GM12878 (cell line): ENCODE results near the gene ZNF416. TPM values are rescaled to one million over a fixed set of nuclear protein-coding genes. Genes with fewer than 3 reads are reported as not detected.

Experiments used
- BHLHE40 ChIP-seq, 2 experiments: fragments of 450-650 bp in 1 of 2; IDR thresholded peaks; 2 replicates each; pipeline ENCODE4 v1.6.1; 2011 to 2017; ENCODE audit warnings: low read depth in 2 of 2, borderline replicate concordance in 1 of 2, improper control_type of control experiment in 1 of 2, low read length in 1 of 2, mild to moderate bottlenecking in 1 of 2
- GABPA ChIP-seq: IDR thresholded peaks from 2 replicates; pipeline ENCODE4 v1.6.1; 2014; ENCODE audit warnings: antibody characterized with exemption, low read depth, mild to moderate bottlenecking, inconsistent platforms
- JUND ChIP-seq: IDR thresholded peaks from 2 replicates; pipeline ENCODE4 v1.6.1; 2012; ENCODE audit warnings: low read depth, mild to moderate bottlenecking, low read length, improper control_type of control experiment, moderate library complexity
- KAT2A ChIP-seq: conservative IDR thresholded peaks from 2 replicates; pipeline ENCODE4 v1.6.1; 2011; ENCODE audit warnings: low read depth, low read length; ENCODE audit not compliant: control insufficient read depth
- MYB ChIP-seq: fragments of 150-350 bp; IDR thresholded peaks from 2 replicates; pipeline ENCODE4 v1.6.1; 2014; ENCODE audit warnings: mild to moderate bottlenecking, low read depth, low read length, borderline replicate concordance
- NFIC ChIP-seq: IDR thresholded peaks from 2 replicates; pipeline ENCODE4 v1.6.1; 2012; ENCODE audit warnings: low read depth, mild to moderate bottlenecking, inconsistent platforms, low read length, moderate library complexity
- NR2C2 ChIP-seq: IDR thresholded peaks from 2 replicates; pipeline ENCODE4 v1.6.1; 2011; ENCODE audit warnings: borderline replicate concordance, low read depth; ENCODE audit not compliant: control insufficient read depth, insufficient read length
- PAX5 ChIP-seq: IDR thresholded peaks from 2 replicates; pipeline ENCODE4 v1.6.1; 2011; ENCODE audit warnings: low read depth, low read length, borderline replicate concordance
- RAD51 ChIP-seq: fragments of 450-650 bp; IDR thresholded peaks from 2 replicates; pipeline ENCODE4 v1.6.1; 2016; ENCODE audit warnings: moderate library complexity, mild to moderate bottlenecking, inconsistent platforms
- RB1 ChIP-seq: fragments of 450-650 bp; formaldehyde crosslinking; IDR thresholded peaks from 2 replicates; pipeline ENCODE4 v1.6.1; 2017; ENCODE audit warnings: mild to moderate bottlenecking, borderline replicate concordance
- SMARCA5 ChIP-seq: fragments of 450-650 bp; IDR thresholded peaks from 2 replicates; pipeline ENCODE4 v1.6.1; 2017; ENCODE audit warnings: mild to moderate bottlenecking
- SREBF1 ChIP-seq: IDR thresholded peaks from 2 replicates; pipeline ENCODE4 v1.6.1; 2012; ENCODE audit warnings: mild to moderate bottlenecking, low read length
- SREBF2 ChIP-seq: IDR thresholded peaks from 2 replicates; pipeline ENCODE4 v1.6.1; 2012; ENCODE audit warnings: mild to moderate bottlenecking, low read length
- STAT3 ChIP-seq: IDR thresholded peaks from 2 replicates; pipeline ENCODE4 v1.6.1; 2011; ENCODE audit warnings: low read depth, low read length, improper control_type of control experiment
- TCF7 ChIP-seq: IDR thresholded peaks from 2 replicates; pipeline ENCODE4 v1.6.1; 2014; ENCODE audit warnings: antibody characterized with exemption, borderline replicate concordance
- YY1 ChIP-seq: IDR thresholded peaks from 2 replicates; pipeline ENCODE4 v1.6.1; 2011; ENCODE audit warnings: low read depth, mild to moderate bottlenecking, low read length
- ZNF207 ChIP-seq: fragments of 450-650 bp; IDR thresholded peaks from 2 replicates; pipeline ENCODE4 v1.6.1; 2014; ENCODE audit warnings: antibody characterized with exemption, mild to moderate bottlenecking, borderline replicate concordance
- polyA plus RNA-seq, 11 experiments: library from polyadenylated mRNA; depleted of rRNA in 4 of 11; unstranded in 6 of 11; stranded (reverse) in 5 of 11; fragments of >200 nt; fragmentation: Nextera tagmentation in 4 of 11; fragmentation: Illumina TruSeq in 1 of 11; extraction: Ambion mirVana in 4 of 11; extraction: Trizol in 1 of 11; gene quantifications; 1 replicate in 1 of 11; 2 replicates in 10 of 11; pipeline versions ENCODE4 v1.2.1 to v1.2.3, GENCODE V29; 2011 to 2016; ENCODE audit warnings: inconsistent platforms in 2 of 11, missing spikeins in 2 of 11, low read depth in 1 of 11
- total RNA-seq, 4 experiments: library from RNA; depleted of rRNA in 3 of 4; stranded (reverse); fragments of >200 nt in 3 of 4; fragmentation: Illumina TruSeq in 1 of 4; extraction: Trizol in 1 of 4; gene quantifications; 2 replicates each; pipeline versions ENCODE4 v1.2.1 to v1.2.3, GENCODE V29; 2013 to 2021
- TF ChIP-seq, protein P1 (sequence below): IDR thresholded peaks from 2 replicates; pipeline ENCODE4 v1.6.1; 2012; ENCODE audit warnings: mild to moderate bottlenecking, low read depth, low read length
- TF ChIP-seq, protein P2 (sequence below): fragments of 450-650 bp; IDR thresholded peaks from 2 replicates; pipeline ENCODE4 v1.6.1; 2016; ENCODE audit warnings: mild to moderate bottlenecking
- TF ChIP-seq, protein P3 (sequence below): fragments of 150-350 bp; IDR thresholded peaks from 2 replicates; pipeline ENCODE4 v1.6.1; 2016; ENCODE audit warnings: low read depth, low read length
- TF ChIP-seq, protein P4 (sequence below): IDR thresholded peaks from 2 replicates; pipeline ENCODE4 v1.6.1; 2011; ENCODE audit warnings: mild to moderate bottlenecking, low read depth, low read length, moderate library complexity; ENCODE audit not compliant: insufficient replicate concordance

The ZNF416 gene
- total and polyA plus RNA-seq, 10 of the 15 experiments (the other 5 are each of a cell fraction or from before 2014, with no cell fraction given): 1.2 to 5.4 (median 4.7) TPM

DNA sequence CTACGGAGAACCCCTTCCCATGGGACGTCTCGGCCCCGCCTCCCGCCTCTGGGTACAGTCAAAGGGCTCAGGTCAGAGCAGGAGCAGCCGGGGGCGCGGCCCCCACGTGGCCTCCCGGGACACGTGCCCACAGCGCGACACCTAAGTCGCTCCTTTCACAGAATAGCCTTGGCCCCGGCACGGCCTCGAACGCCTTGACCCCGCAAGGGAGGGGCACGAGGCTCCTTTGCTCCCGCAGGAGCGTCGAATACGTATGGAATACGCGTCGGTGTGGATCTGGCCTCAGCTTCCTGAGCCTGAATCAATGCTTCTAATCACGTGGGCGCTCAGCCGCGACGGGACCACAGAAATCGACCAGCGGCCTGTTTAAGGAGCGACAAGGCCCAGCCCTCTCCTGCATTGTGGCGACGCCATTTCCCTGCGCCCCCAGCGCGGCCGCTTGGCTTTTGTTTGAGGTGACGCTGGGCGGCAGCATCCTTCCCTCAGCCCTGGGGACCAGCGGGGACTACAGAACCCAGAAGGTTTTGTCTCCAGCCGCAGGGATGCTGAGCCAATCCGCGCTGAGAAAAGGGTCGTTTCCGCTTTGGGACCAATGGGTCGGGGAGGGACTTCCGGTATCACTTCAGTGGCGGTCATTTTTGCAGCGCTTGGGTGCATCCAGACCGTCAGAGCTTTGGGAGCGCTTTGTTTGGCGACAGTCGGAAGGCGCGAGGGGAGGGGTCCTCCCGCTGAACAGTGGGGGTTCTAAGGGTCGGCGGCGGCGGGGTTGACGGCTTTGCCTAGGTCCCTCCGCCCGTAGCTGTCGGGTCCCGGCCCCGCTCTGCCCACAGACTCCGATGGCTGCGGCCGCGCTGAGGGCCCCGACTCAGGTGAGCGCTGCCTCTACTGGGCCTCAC, 5.1 kb upstream of the ZNF416 start, which contains the start of gene ZIK1 (continued):
- TF ChIP-seq NR2C2 (no peak), RAD51 (no peak), MYB (no peak), SREBF1 (no peak), ZNF207 (no peak), TCF7 (no peak), JUND (no peak), SMARCA5 (no peak), SREBF2 (no peak), KAT2A (no peak), GABPA (peak; percentile 94), YY1 (peak; percentile 80), NFIC (no peak), PAX5 (peak; percentile 79; the same call in 1 of the 2 replicates), STAT3 (no peak), RB1 (no peak), BHLHE40 (IDR thresholded peaks at IDR 0.05; ENCODE audit: borderline replicate concordance in 1 of 2, low read depth in 2 of 2, low read length in 1 of 2) (0 out of 4 replicates have a peak, but pooled peaks of 1 of the 2 experiments have one; percentile 22)
- TF ChIP-seq, protein P1, sequence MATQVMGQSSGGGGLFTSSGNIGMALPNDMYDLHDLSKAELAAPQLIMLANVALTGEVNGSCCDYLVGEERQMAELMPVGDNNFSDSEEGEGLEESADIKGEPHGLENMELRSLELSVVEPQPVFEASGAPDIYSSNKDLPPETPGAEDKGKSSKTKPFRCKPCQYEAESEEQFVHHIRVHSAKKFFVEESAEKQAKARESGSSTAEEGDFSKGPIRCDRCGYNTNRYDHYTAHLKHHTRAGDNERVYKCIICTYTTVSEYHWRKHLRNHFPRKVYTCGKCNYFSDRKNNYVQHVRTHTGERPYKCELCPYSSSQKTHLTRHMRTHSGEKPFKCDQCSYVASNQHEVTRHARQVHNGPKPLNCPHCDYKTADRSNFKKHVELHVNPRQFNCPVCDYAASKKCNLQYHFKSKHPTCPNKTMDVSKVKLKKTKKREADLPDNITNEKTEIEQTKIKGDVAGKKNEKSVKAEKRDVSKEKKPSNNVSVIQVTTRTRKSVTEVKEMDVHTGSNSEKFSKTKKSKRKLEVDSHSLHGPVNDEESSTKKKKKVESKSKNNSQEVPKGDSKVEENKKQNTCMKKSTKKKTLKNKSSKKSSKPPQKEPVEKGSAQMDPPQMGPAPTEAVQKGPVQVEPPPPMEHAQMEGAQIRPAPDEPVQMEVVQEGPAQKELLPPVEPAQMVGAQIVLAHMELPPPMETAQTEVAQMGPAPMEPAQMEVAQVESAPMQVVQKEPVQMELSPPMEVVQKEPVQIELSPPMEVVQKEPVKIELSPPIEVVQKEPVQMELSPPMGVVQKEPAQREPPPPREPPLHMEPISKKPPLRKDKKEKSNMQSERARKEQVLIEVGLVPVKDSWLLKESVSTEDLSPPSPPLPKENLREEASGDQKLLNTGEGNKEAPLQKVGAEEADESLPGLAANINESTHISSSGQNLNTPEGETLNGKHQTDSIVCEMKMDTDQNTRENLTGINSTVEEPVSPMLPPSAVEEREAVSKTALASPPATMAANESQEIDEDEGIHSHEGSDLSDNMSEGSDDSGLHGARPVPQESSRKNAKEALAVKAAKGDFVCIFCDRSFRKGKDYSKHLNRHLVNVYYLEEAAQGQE: no peak
- TF ChIP-seq, protein P2, sequence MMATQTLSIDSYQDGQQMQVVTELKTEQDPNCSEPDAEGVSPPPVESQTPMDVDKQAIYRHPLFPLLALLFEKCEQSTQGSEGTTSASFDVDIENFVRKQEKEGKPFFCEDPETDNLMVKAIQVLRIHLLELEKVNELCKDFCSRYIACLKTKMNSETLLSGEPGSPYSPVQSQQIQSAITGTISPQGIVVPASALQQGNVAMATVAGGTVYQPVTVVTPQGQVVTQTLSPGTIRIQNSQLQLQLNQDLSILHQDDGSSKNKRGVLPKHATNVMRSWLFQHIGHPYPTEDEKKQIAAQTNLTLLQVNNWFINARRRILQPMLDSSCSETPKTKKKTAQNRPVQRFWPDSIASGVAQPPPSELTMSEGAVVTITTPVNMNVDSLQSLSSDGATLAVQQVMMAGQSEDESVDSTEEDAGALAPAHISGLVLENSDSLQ: 0 out of 2 replicates have a peak, but pooled peaks have one; percentile 15
- TF ChIP-seq, protein P3, sequence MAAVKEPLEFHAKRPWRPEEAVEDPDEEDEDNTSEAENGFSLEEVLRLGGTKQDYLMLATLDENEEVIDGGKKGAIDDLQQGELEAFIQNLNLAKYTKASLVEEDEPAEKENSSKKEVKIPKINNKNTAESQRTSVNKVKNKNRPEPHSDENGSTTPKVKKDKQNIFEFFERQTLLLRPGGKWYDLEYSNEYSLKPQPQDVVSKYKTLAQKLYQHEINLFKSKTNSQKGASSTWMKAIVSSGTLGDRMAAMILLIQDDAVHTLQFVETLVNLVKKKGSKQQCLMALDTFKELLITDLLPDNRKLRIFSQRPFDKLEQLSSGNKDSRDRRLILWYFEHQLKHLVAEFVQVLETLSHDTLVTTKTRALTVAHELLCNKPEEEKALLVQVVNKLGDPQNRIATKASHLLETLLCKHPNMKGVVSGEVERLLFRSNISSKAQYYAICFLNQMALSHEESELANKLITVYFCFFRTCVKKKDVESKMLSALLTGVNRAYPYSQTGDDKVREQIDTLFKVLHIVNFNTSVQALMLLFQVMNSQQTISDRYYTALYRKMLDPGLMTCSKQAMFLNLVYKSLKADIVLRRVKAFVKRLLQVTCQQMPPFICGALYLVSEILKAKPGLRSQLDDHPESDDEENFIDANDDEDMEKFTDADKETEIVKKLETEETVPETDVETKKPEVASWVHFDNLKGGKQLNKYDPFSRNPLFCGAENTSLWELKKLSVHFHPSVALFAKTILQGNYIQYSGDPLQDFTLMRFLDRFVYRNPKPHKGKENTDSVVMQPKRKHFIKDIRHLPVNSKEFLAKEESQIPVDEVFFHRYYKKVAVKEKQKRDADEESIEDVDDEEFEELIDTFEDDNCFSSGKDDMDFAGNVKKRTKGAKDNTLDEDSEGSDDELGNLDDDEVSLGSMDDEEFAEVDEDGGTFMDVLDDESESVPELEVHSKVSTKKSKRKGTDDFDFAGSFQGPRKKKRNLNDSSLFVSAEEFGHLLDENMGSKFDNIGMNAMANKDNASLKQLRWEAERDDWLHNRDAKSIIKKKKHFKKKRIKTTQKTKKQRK: 0 out of 2 replicates have a peak, but pooled peaks have one; percentile 17
- TF ChIP-seq, protein P4, sequence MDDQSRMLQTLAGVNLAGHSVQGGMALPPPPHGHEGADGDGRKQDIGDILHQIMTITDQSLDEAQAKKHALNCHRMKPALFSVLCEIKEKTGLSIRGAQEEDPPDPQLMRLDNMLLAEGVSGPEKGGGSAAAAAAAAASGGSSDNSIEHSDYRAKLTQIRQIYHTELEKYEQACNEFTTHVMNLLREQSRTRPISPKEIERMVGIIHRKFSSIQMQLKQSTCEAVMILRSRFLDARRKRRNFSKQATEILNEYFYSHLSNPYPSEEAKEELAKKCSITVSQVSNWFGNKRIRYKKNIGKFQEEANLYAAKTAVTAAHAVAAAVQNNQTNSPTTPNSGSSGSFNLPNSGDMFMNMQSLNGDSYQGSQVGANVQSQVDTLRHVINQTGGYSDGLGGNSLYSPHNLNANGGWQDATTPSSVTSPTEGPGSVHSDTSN: no peak
